GM18517 (cell line): ENCODE measurements around the gene TTF1.

Source experiments
- ATAC-seq: cut with Tn5 transposase; IDR thresholded peaks from one replicate; pipeline ENCODE4 v1.9.1; 2021; ENCODE audit warnings: mild to moderate bottlenecking, moderate library complexity; ENCODE audit not compliant: unreplicated experiment

Gene TTF1

GRCh38 chr9:132406554-132407122, at the start of gene TTF1:
TSS of gene TTF1 (minus strand) at chr9:132406840. CDS start at chr9:132402821, 4,019 bp downstream.
- ATAC-seq: peak; percentile 55

GRCh38 chr9:132456241-132456640, 49.6 kb upstream of the TTF1 start:
- no peak for ATAC-seq

- ATAC-seq: no peak
Observed at GRCh38 chr9:132451276-132451675, 44.6 kb upstream of the TTF1 start.

- no peak for ATAC-seq
Observed at GRCh38 chr9:132447902-132448301, 41.3 kb upstream of the TTF1 start.

GRCh38 chr9:132447346-132447745, 40.7 kb upstream of the TTF1 start:
- no peak for ATAC-seq

GRCh38 chr9:132446887-132447286, 40.2 kb upstream of the TTF1 start:
- no peak for ATAC-seq

- no peak for ATAC-seq
Observed at GRCh38 chr9:132443951-132444607, 37.4 kb upstream of the TTF1 start.

GRCh38 chr9:132441404-132441803, 34.8 kb upstream of the TTF1 start:
- no peak for ATAC-seq

GRCh38 chr9:132440735-132441134, 34.1 kb upstream of the TTF1 start:
- ATAC-seq: no peak

- ATAC-seq: no peak
Observed at GRCh38 chr9:132439153-132439552, 32.5 kb upstream of the TTF1 start.

- no peak for ATAC-seq
Observed at GRCh38 chr9:132434881-132435280, 28.2 kb upstream of the TTF1 start.

- ATAC-seq: no peak
Observed at GRCh38 chr9:132430998-132431397, 24.4 kb upstream of the TTF1 start.

- ATAC-seq: no peak
Observed at GRCh38 chr9:132426639-132427414, 20.2 kb upstream of the TTF1 start.

GRCh38 chr9:132425675-132426062, 19.0 kb upstream of the TTF1 start:
- ATAC-seq: no peak

- ATAC-seq: no peak
Observed at GRCh38 chr9:132424857-132425674, 18.4 kb upstream of the TTF1 start.

GRCh38 chr9:132423503-132423902, 16.9 kb upstream of the TTF1 start:
- ATAC-seq: no peak

- no peak for ATAC-seq
Observed at GRCh38 chr9:132422574-132422973, 15.9 kb upstream of the TTF1 start.

GRCh38 chr9:132418726-132419363, 12.2 kb upstream of the TTF1 start:
- ATAC-seq: no peak

GRCh38 chr9:132415181-132415580, 8.5 kb upstream of the TTF1 start:
- ATAC-seq: no peak

- no peak for ATAC-seq
Observed at GRCh38 chr9:132414731-132415130, 8.1 kb upstream of the TTF1 start.

- no peak for ATAC-seq
Observed at GRCh38 chr9:132413926-132414325, 7.3 kb upstream of the TTF1 start.
